A549 (cell line): ENCODE measurements around the gene P3R3URF. TPM values are rescaled to one million over a fixed set of nuclear protein-coding genes. Genes with fewer than 3 reads are reported as not detected.

Experiments used
- ATAC-seq, 2 experiments: fragments of 200-7000 bp in 1 of 2; fragments of >200 bp in 1 of 2; cut with Nextera tagmentation in 1 of 2; cut with Tn5 transposase in 1 of 2; 3 replicates each; pipeline versions ENCODE4 v1.8.0 to v1.9.1; 2018 to 2020; ENCODE audit warnings: mild to moderate bottlenecking in 1 of 2, moderate library complexity in 1 of 2
- CTCF ChIA-PET: fragments of 300-600 bp; sonication (Branson Sonifier 250); formaldehyde crosslinking; extraction: SDS; loops from one replicate; lab custom pipeline; 2021; ENCODE audit warnings: antibody characterized with exemption, inconsistent platforms; lab: Yijun Ruan, JAX
- POLR2A ChIA-PET: fragments of 350-600 bp; formaldehyde crosslinking; extraction: SDS; loops from one replicate; lab custom pipeline; 2021; ENCODE audit warnings: antibody characterized with exemption, inconsistent platforms; lab: Yijun Ruan, JAX
- DNase-seq, 2 experiments: peaks; one replicate each; pipeline versions ENCODE4 v3.0.0 to v3.0.0-alpha.2; 2011 to 2016; ENCODE audit warnings: low read depth in 1 of 2, low spot score in 1 of 2
- FAIRE-seq: peaks from 2 replicates; lab custom pipeline; 2011; peaks lifted over from hg19 to GRCh38; lab: Jason Lieb, UNC
- H3K27ac ChIP-seq, 2 experiments: fragments of >200 bp; sonication (Bioruptor Twin); formaldehyde crosslinking; 3 replicates each; pipeline ENCODE4 v1.5.1; 2016 to 2017
- H3K4me1 ChIP-seq: fragments of >200 bp; sonication (Bioruptor Twin); formaldehyde crosslinking; 3 replicates; pipeline ENCODE4 v1.6.1; 2016
- H3K4me2 ChIP-seq: fragments of >200 bp; sonication (Bioruptor Twin); formaldehyde crosslinking; 3 replicates; pipeline ENCODE4 v1.6.1; 2016
- H3K4me3 ChIP-seq: fragments of >200 bp; sonication (Bioruptor Twin); formaldehyde crosslinking; 3 replicates; pipeline ENCODE4 v1.5.1; 2016
- H3K9me3 ChIP-seq: fragments of >200 bp; sonication (Bioruptor Twin); formaldehyde crosslinking; 3 replicates; pipeline ENCODE4 v1.6.1; 2016
- CBX2 ChIP-seq: fragments of 200-600 bp; sonication (generic); IDR thresholded peaks from 2 replicates; pipeline ENCODE4 v1.6.1; 2016; ENCODE audit warnings: low read depth, mild to moderate bottlenecking, borderline replicate concordance
- CEBPB ChIP-seq, 2 experiments: fragments of >200 bp in 1 of 2; sonication (Bioruptor Twin) in 1 of 2; formaldehyde crosslinking in 1 of 2; IDR thresholded peaks; 2 replicates each; pipeline ENCODE4 v1.6.1; 2012 to 2016
- CHD2 ChIP-seq: fragments of 150-350 bp; IDR thresholded peaks from 2 replicates; pipeline ENCODE4 v1.6.1; 2014; ENCODE audit warnings: low read length; ENCODE audit not compliant: partially characterized antibody
- E2F6 ChIP-seq: IDR thresholded peaks from 2 replicates; pipeline ENCODE4 v1.6.1; 2012; ENCODE audit warnings: low read depth, borderline replicate concordance
- EHF ChIP-seq: fragments of 250-450 bp; sonication (Bioruptor Pico); IDR thresholded peaks from 2 replicates; pipeline ENCODE4 v1.5.0; 2020; ENCODE audit warnings: mild to moderate bottlenecking
- EP300 ChIP-seq, 2 experiments: fragments of >200 bp; sonication (Bioruptor Twin); formaldehyde crosslinking; IDR thresholded peaks; 2 replicates in 1 of 2; 3 replicates in 1 of 2; pipeline ENCODE4 v1.6.1; 2016 to 2017
- FOSL2 ChIP-seq, 2 experiments: fragments of 450-650 bp in 1 of 2; fragments of >200 bp in 1 of 2; sonication (Bioruptor Twin) in 1 of 2; formaldehyde crosslinking; IDR thresholded peaks; 2 replicates each; pipeline versions ENCODE4 v1.5.0 to v1.6.1; 2016 to 2020; ENCODE audit warnings: mild to moderate bottlenecking in 1 of 2, moderate library complexity in 1 of 2
- FOXS1 ChIP-seq: fragments of 250-450 bp; sonication (Bioruptor Pico); IDR thresholded peaks from 2 replicates; pipeline ENCODE4 v1.5.0; 2020; ENCODE audit warnings: mild to moderate bottlenecking, moderate library complexity
- GATA3 ChIP-seq: IDR thresholded peaks from 2 replicates; pipeline ENCODE4 v1.6.1; 2012; ENCODE audit warnings: borderline replicate concordance
- HDAC2 ChIP-seq: fragments of 200-600 bp; sonication (generic); IDR thresholded peaks from 2 replicates; pipeline ENCODE4 v1.6.1; 2016
- HMGXB4 ChIP-seq: fragments of 250-450 bp; sonication (Bioruptor Pico); IDR thresholded peaks from 2 replicates; pipeline ENCODE4 v1.5.0; 2021; ENCODE audit warnings: mild to moderate bottlenecking, moderate library complexity, borderline replicate concordance
- HOXB13 ChIP-seq: fragments of 250-450 bp; sonication (Bioruptor Pico); IDR thresholded peaks from 2 replicates; pipeline ENCODE4 v1.5.0; 2020; ENCODE audit warnings: low read depth, mild to moderate bottlenecking, moderate library complexity
- JUNB ChIP-seq: fragments of >200 bp; sonication (Bioruptor Twin); formaldehyde crosslinking; IDR thresholded peaks from 2 replicates; pipeline ENCODE4 v1.6.1; 2016
- MAX ChIP-seq: IDR thresholded peaks from 2 replicates; pipeline ENCODE4 v1.6.1; 2012
- MAZ ChIP-seq: fragments of 150-350 bp; IDR thresholded peaks from 2 replicates; pipeline ENCODE4 v1.6.1; 2014; ENCODE audit warnings: antibody characterized with exemption, low read depth, low read length, borderline replicate concordance
- PHF8 ChIP-seq: fragments of 200-600 bp; sonication (generic); IDR thresholded peaks from 2 replicates; pipeline ENCODE4 v1.6.1; 2016; ENCODE audit warnings: low read depth, mild to moderate bottlenecking, antibody characterized with exemption, moderate library complexity, borderline replicate concordance
- POLR2A ChIP-seq: IDR thresholded peaks from 2 replicates; pipeline ENCODE4 v1.6.1; 2012; ENCODE audit warnings: mild to moderate bottlenecking, low read length
- POLR2AphosphoS2 ChIP-seq: conservative IDR thresholded peaks from 2 replicates; pipeline ENCODE4 v1.6.1; 2012; ENCODE audit warnings: low read length, improper control_type of control experiment, inconsistent platforms
- RCOR1 ChIP-seq: fragments of 150-350 bp; IDR thresholded peaks from 2 replicates; pipeline ENCODE4 v1.6.1; 2014; ENCODE audit warnings: antibody characterized with exemption, low read length, low read depth
- RFX5 ChIP-seq: fragments of 450-650 bp; IDR thresholded peaks from 2 replicates; pipeline ENCODE4 v1.7.1; 2014; ENCODE audit warnings: antibody characterized with exemption, mild to moderate bottlenecking, moderate library complexity
- SMC3 ChIP-seq: fragments of >200 bp; sonication (Bioruptor Twin); formaldehyde crosslinking; IDR thresholded peaks from 3 replicates; pipeline ENCODE4 v1.6.1; 2018; ENCODE audit warnings: inconsistent platforms
- ZC3H11A ChIP-seq: fragments of 450-650 bp; IDR thresholded peaks from 2 replicates; pipeline ENCODE4 v1.6.1; 2014; ENCODE audit warnings: antibody characterized with exemption, mild to moderate bottlenecking
- ZNF302 ChIP-seq: fragments of 250-450 bp; sonication (Bioruptor Pico); IDR thresholded peaks from 2 replicates; pipeline ENCODE4 v1.9.0; 2021; ENCODE audit warnings: inconsistent platforms, mild to moderate bottlenecking, moderate library complexity
- ZSCAN20 ChIP-seq: fragments of 250-450 bp; sonication (Bioruptor Pico); IDR thresholded peaks from 2 replicates; pipeline ENCODE4 v1.8.0; 2022; ENCODE audit warnings: mild to moderate bottlenecking, moderate library complexity
- WGBS: methylation state at CpG from one replicate; pipeline ENCODE4 v1.1.6; 2017; ENCODE audit errors: missing lambda C conversion rate; 5-methylcytosine and 5-hydroxymethylcytosine counted together
- polyA plus RNA-seq, 4 experiments: library from polyadenylated mRNA; depleted of rRNA in 3 of 4; stranded (reverse); fragments of >200 nt; fragmentation: RNase III in 1 of 4; extraction: RNeasy Plus Mini Kit Qiagen cat#74134 plus additional on column Dnase treatment in 1 of 4; gene quantifications; 2 replicates in 3 of 4; 3 replicates in 1 of 4; pipeline ENCODE4 v1.2.3, GENCODE V29; 2011 to 2017

The P3R3URF gene
- polyA plus RNA-seq, 2 of the 4 experiments (the other 2 are of a cell fraction), result not detected

GRCh38 chr1:46136711-46137110 lies 39.6 kb downstream of the P3R3URF start:
- ChIA-PET CTCF (no interaction called here), POLR2A (no interaction called here)
- Histone ChIP-seq H3K27ac (no peak overlapping the region), H3K9me3 (no peaks in the 10 kb centered on the region), H3K4me2 (no peak overlapping the region), H3K4me3 (no peak overlapping the region), H3K4me1 (peaks cover 21% of the 10 kb centered on the region; the same call in 2 of the 3 replicates)
- ATAC-seq, result no peak
- DNase-seq, result no peak
- TF ChIP-seq SMC3 (no peak), CBX2 (no peak)
- no peak for FAIRE-seq

- Histone ChIP-seq H3K4me1 (peaks cover 24% of the 10 kb centered on the region; the same call in 2 of the 3 replicates), H3K27ac (no peak overlapping the region), H3K9me3 (no peaks in the 10 kb centered on the region), H3K4me3 (no peak overlapping the region), H3K4me2 (peak overlapping the region; percentile 31)
- ChIA-PET POLR2A (no interaction called here), CTCF (no interaction called here)
- no peak for TF ChIP-seq HOXB13 (CRISPR knock-in tag)
- TF ChIP-seq POLR2AphosphoS2, result no peak
- no peak for TF ChIP-seq ZC3H11A
- ATAC-seq (no peak), FAIRE-seq (no peak), DNase-seq (peak in 1 of 2 experiments; percentile 16)
- WGBS, result 55% methylated on average over 3 of the region's 3 CpGs
Measured at GRCh38 chr1:46134660-46135331, 41.5 kb downstream of the P3R3URF start.

GRCh38 chr1:46133781-46134350 lies 42.4 kb downstream of the P3R3URF start:
- Histone ChIP-seq H3K9me3 (no peaks in the 10 kb centered on the region), H3K4me1 (peaks cover 25% of the 10 kb centered on the region; the same call in 2 of the 3 replicates), H3K4me3 (peak overlapping the region; percentile 59), H3K4me2 (peak overlapping the region; percentile 88), H3K27ac (peak overlapping the region; percentile 89 to 99)
- POLR2A ChIA-PET, result no interaction called here
- no peak for FAIRE-seq
- TF ChIP-seq GATA3, result no peak
- TF ChIP-seq ZNF302 (CRISPR knock-in tag), result no peak
- no peak for TF ChIP-seq FOSL2 (IDR thresholded peaks at IDR 0.05)
- no peak for TF ChIP-seq FOSL2 (CRISPR knock-in tag; IDR thresholded peaks at IDR 0.05)
- no peak for TF ChIP-seq ZSCAN20 (CRISPR knock-in tag)
- no peak for TF ChIP-seq JUNB
- no peak for TF ChIP-seq FOXS1 (CRISPR knock-in tag)
- no peak for TF ChIP-seq CHD2
- no peak for TF ChIP-seq HDAC2
- no peak for TF ChIP-seq HOXB13 (CRISPR knock-in tag)
- no peak for TF ChIP-seq E2F6
- TF ChIP-seq MAZ, result no peak
- TF ChIP-seq EHF (CRISPR knock-in tag), result no peak
- TF ChIP-seq EP300 (IDR thresholded peaks at IDR 0.05), result no peak
- DNase-seq, result no peak
- CTCF ChIA-PET, result no interaction called here
- no peak for ATAC-seq
- WGBS, result 65% methylated on average over 3 of the region's 3 CpGs

GRCh38 chr1:46133181-46133658 lies 43.1 kb downstream of the P3R3URF start:
- WGBS, result 1% methylated on average over 18 of the region's 22 CpGs
- Histone ChIP-seq H3K4me2 (peak overlapping the region; percentile 88), H3K9me3 (no peaks in the 10 kb centered on the region), H3K4me1 (peaks cover 31% of the 10 kb centered on the region), H3K27ac (peak overlapping the region; percentile 89 to 99), H3K4me3 (peak overlapping the region; percentile 59)
- FAIRE-seq (no peak), ATAC-seq (peak; percentile 83 to 85), DNase-seq (peak in 1 of 2 experiments; percentile 69)
- no peak for TF ChIP-seq RCOR1
- no peak for TF ChIP-seq CEBPB (IDR thresholded peaks at IDR 0.05)
- 0 out of 2 replicates have a peak, but pooled peaks have one; percentile 4 for TF ChIP-seq POLR2A
- no peak for TF ChIP-seq HMGXB4 (CRISPR knock-in tag)
- TF ChIP-seq RFX5, result peak; percentile 79; the same call in 1 of the 2 replicates
- peak; percentile 9; the same call in 1 of the 2 replicates for TF ChIP-seq MAX
- TF ChIP-seq E2F6, result 0 out of 2 replicates have a peak, but pooled peaks have one; percentile 59
- TF ChIP-seq PHF8, result 0 out of 2 replicates have a peak, but pooled peaks have one; percentile 23
- CTCF ChIA-PET, result no interaction called here
- POLR2A ChIA-PET, result no interaction called here
